Fibroblast of lung (primary cell): ENCODE data around the gene PIP5K1C. TPM values are rescaled to one million over a fixed set of nuclear protein-coding genes. Genes with fewer than 3 reads are reported as not detected.

Source experiments
- DNase-seq, 2 donors: peaks; one replicate each; pipeline versions ENCODE4 v3.0.0 to v3.0.0-alpha.2; 2010; ENCODE audit warnings: low read depth in 2 of 2
- H2AFZ ChIP-seq: 2 replicates; pipeline ENCODE4 v1.5.1; 2012; ENCODE audit warnings: low read length, control low read depth, inconsistent platforms
- H3K27ac ChIP-seq: 2 replicates; pipeline ENCODE4 v1.5.1; 2011; ENCODE audit warnings: low read length, control low read depth; ENCODE audit not compliant: insufficient read depth
- H3K27me3 ChIP-seq: 2 replicates; pipeline ENCODE4 v1.5.1; 2011; ENCODE audit warnings: mild to moderate bottlenecking, low read length; ENCODE audit not compliant: control insufficient read depth, insufficient read depth
- H3K36me3 ChIP-seq: 2 replicates; pipeline ENCODE4 v1.5.1; 2011; ENCODE audit warnings: low read length; ENCODE audit not compliant: control insufficient read depth, insufficient read depth
- H3K4me1 ChIP-seq: 2 replicates; pipeline ENCODE4 v1.5.1; 2011; ENCODE audit warnings: low read length; ENCODE audit not compliant: control insufficient read depth, insufficient read depth; ENCODE audit errors: extremely low read depth
- H3K4me2 ChIP-seq: 2 replicates; pipeline ENCODE4 v1.5.1; 2011; ENCODE audit warnings: low read length, control low read depth; ENCODE audit not compliant: insufficient read depth; ENCODE audit errors: extremely low read depth
- H3K4me3 ChIP-seq, 4 experiments: fragments of 200-600 bp in 1 of 4; sonication (generic) in 1 of 4; replicated peaks in 1 of 4; 2 replicates each; pipeline ENCODE4 v1.5.1; 2011 to 2016; ENCODE audit warnings: low read length in 4 of 4, low read depth in 3 of 4, mild to moderate bottlenecking in 3 of 4, control low read depth in 2 of 4, inconsistent platforms in 1 of 4, mixed read lengths in 1 of 4; ENCODE audit not compliant: insufficient read depth in 1 of 4; ENCODE audit errors: control extremely low read depth in 1 of 4
- H3K79me2 ChIP-seq: 2 replicates; pipeline ENCODE4 v1.5.1; 2012; ENCODE audit warnings: mild to moderate bottlenecking, low read length, inconsistent platforms; ENCODE audit not compliant: control insufficient read depth, insufficient read depth
- H3K9ac ChIP-seq: 2 replicates; pipeline ENCODE4 v1.5.1; 2011; ENCODE audit warnings: mild to moderate bottlenecking, low read length, control low read depth; ENCODE audit not compliant: insufficient read depth
- H3K9me3 ChIP-seq: 2 replicates; pipeline ENCODE4 v1.5.1; 2012; ENCODE audit warnings: low read depth, low read length; ENCODE audit not compliant: control insufficient read depth, insufficient read depth
- H4K20me1 ChIP-seq: 2 replicates; pipeline ENCODE4 v1.5.1; 2011; ENCODE audit warnings: low read length; ENCODE audit not compliant: control insufficient read depth, insufficient read depth; ENCODE audit errors: extremely low read depth
- EZH2 ChIP-seq: IDR thresholded peaks from 2 replicates; pipeline ENCODE4 v1.5.1; 2012; ENCODE audit warnings: low read length, control low read depth, mild to moderate bottlenecking; ENCODE audit errors: missing control alignments
- polyA minus RNA-seq: library from RNA; depleted of rRNA, polyadenylated mRNA; stranded (reverse); fragments of >200 nt; gene quantifications from 2 replicates; pipeline ENCODE4 v1.2.3, GENCODE V29; 2011; ENCODE audit warnings: low replicate concordance
- polyA plus RNA-seq, 2 donors: library from polyadenylated mRNA; depleted of rRNA in 1 of 2; stranded (reverse) in 1 of 2; unstranded in 1 of 2; fragments of >200 nt; gene quantifications; 2 replicates each; pipeline ENCODE4 v1.2.1, GENCODE V29; 2011 to 2012; ENCODE audit warnings: missing spikeins in 1 of 2
- total RNA-seq: library from RNA; depleted of rRNA; stranded (reverse); fragments of >200 nt; gene quantifications from 2 replicates; pipeline ENCODE4 v1.2.1, GENCODE V29; 2014
- TF ChIP-seq, protein P1 (sequence below), 2 donors: IDR thresholded peaks in 1 of 2; conservative IDR thresholded peaks in 1 of 2; 1 replicate in 1 of 2; 2 replicates in 1 of 2; pipeline ENCODE4 v1.5.1; 2011 to 2012; ENCODE audit warnings: low read length in 2 of 2, control low read depth in 1 of 2, inconsistent platforms in 1 of 2, low read depth in 1 of 2, mild to moderate bottlenecking in 1 of 2

Gene PIP5K1C
- total RNA-seq, result 11.3 and 16.7 TPM in 2 replicates
- 8.7 and 12.9 TPM in 2 replicates for polyA plus RNA-seq
- 31.0 and 38.1 TPM in 2 replicates for polyA plus RNA-seq (2012)
- polyA minus RNA-seq, result 107 and 113 TPM in 2 replicates

DNA sequence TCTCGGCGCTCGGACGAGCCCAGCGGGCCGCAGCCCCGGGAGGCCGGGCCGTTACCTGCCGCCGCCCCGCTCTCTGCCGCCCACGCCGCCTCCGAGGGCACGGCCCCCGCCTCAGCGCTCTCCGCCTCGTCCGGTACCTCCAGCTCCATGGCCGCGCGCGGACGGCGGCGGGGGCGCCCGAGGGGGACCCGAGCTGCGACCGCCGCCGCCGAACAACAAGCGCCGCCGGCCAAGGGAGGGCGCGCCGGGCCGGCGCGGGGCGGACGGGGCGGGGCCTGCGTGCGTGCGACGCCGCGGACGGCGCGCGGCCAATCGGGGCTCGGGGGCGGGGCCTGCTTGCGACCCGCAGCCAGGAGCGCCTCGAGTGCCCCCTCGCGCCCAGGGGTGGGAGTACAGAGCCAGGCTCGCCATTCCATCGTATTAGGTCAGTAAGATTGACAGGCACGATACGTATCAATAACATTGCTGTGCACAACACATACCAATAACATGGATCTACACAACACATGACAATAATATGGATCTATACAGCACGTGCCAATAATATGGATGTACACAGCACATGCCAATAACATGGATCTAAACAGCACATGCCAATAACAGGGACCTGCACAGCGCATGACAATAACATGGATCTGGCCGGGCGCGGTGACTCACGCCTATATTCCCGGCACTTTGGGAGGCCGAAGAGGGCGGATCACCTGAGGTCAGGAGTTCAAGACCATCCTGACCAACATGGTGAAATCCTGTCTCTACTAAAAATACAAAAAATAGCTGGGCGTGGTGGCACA, at the start of gene PIP5K1C:
Gene PIP5K1C (minus strand): TSS at position 227 of the 791 bp plus-strand sequence. CDS start 78 bp downstream, at position 149.
- peak within 1 kb of the TSS; percentile 55 for H2AFZ ChIP-seq
- H3K4me2 ChIP-seq, result peak within 1 kb of the TSS; percentile 75
- peaks cover 31% of the 10 kb centered on the region for H3K79me2 ChIP-seq
- H3K27me3 ChIP-seq, result no peaks in the 10 kb centered on the region
- TF ChIP-seq, protein P1, sequence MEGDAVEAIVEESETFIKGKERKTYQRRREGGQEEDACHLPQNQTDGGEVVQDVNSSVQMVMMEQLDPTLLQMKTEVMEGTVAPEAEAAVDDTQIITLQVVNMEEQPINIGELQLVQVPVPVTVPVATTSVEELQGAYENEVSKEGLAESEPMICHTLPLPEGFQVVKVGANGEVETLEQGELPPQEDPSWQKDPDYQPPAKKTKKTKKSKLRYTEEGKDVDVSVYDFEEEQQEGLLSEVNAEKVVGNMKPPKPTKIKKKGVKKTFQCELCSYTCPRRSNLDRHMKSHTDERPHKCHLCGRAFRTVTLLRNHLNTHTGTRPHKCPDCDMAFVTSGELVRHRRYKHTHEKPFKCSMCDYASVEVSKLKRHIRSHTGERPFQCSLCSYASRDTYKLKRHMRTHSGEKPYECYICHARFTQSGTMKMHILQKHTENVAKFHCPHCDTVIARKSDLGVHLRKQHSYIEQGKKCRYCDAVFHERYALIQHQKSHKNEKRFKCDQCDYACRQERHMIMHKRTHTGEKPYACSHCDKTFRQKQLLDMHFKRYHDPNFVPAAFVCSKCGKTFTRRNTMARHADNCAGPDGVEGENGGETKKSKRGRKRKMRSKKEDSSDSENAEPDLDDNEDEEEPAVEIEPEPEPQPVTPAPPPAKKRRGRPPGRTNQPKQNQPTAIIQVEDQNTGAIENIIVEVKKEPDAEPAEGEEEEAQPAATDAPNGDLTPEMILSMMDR (conservative IDR thresholded peaks at IDR 0.05 in 1 of 2, IDR thresholded peaks at IDR 0.05 in 1 of 2; ENCODE audit: low read depth in 1 of 2, low read length in 2 of 2), result peak; percentile 53 to 73
- TF ChIP-seq EZH2, result no peak
- H4K20me1 ChIP-seq, result no peaks in the 10 kb centered on the region
- peaks cover 3% of the 10 kb centered on the region for H3K4me1 ChIP-seq
- H3K27ac ChIP-seq, result peak within 1 kb of the TSS; percentile 27
- peak within 1 kb of the TSS; percentile 44 to 86 (median 63) for H3K4me3 ChIP-seq
- H3K9ac ChIP-seq, result peak within 1 kb of the TSS; percentile 47
- peak; percentile 69 to 82 for DNase-seq
- H3K9me3 ChIP-seq, result no peaks in the 10 kb centered on the region
- H3K36me3 ChIP-seq, result peaks cover 3% of the 10 kb centered on the region

- no peak for DNase-seq
- Histone ChIP-seq H3K27me3 (no peaks in the 10 kb centered on the region), H3K9ac (no peak overlapping the region), H3K36me3 (peaks cover 1% of the 10 kb centered on the region), H4K20me1 (no peaks in the 10 kb centered on the region), H2AFZ (no peak overlapping the region), H3K4me1 (no peaks in the 10 kb centered on the region), H3K9me3 (no peaks in the 10 kb centered on the region), H3K79me2 (no peaks in the 10 kb centered on the region), H3K4me2 (no peak overlapping the region), H3K4me3 (no peak overlapping the region), H3K27ac (no peak overlapping the region)
- TF ChIP-seq, protein P1 (conservative IDR thresholded peaks at IDR 0.05 in 1 of 2, IDR thresholded peaks at IDR 0.05 in 1 of 2; ENCODE audit: low read depth in 1 of 2, low read length in 2 of 2), result no peak
- no peak for TF ChIP-seq EZH2
Measured at GRCh38 chr19:3748965-3749364, 48.7 kb upstream of the PIP5K1C start.

GRCh38 chr19:3746371-3747056, 46.2 kb upstream of the PIP5K1C start:
- Histone ChIP-seq H3K4me1 (no peaks in the 10 kb centered on the region), H3K9me3 (no peaks in the 10 kb centered on the region), H3K4me3 (no peak overlapping the region), H4K20me1 (no peaks in the 10 kb centered on the region), H3K27me3 (no peaks in the 10 kb centered on the region), H3K9ac (no peak overlapping the region), H3K27ac (no peak overlapping the region), H3K79me2 (no peaks in the 10 kb centered on the region), H2AFZ (no peak overlapping the region), H3K36me3 (peaks cover 1% of the 10 kb centered on the region), H3K4me2 (no peak overlapping the region)
- DNase-seq, result no peak
- TF ChIP-seq, protein P1 (conservative IDR thresholded peaks at IDR 0.05 in 1 of 2, IDR thresholded peaks at IDR 0.05 in 1 of 2; ENCODE audit: low read depth in 1 of 2, low read length in 2 of 2), result no peak
- no peak for TF ChIP-seq EZH2
